Bronchial epithelial cell (primary cell): ENCODE results near the gene QSOX1. TPM values are rescaled to one million over a fixed set of nuclear protein-coding genes. Genes with fewer than 3 reads are reported as not detected.

Source experiments
- DNase-seq: peaks from one replicate; pipeline ENCODE4 v3.0.0-alpha.2; 2010; ENCODE audit warnings: low read depth
- FAIRE-seq: peaks from 2 replicates; lab custom pipeline; 2011; peaks lifted over from hg19 to GRCh38; lab: Jason Lieb, UNC
- H3K27me3 ChIP-seq: 2 replicates; pipeline ENCODE4 v1.5.1; 2011; ENCODE audit warnings: low read length; ENCODE audit not compliant: control insufficient read depth, insufficient read depth
- H3K36me3 ChIP-seq: 2 replicates; pipeline ENCODE4 v1.5.1; 2011; ENCODE audit warnings: low read length; ENCODE audit not compliant: control insufficient read depth, insufficient read depth
- H3K4me3 ChIP-seq: 2 replicates; pipeline ENCODE4 v1.5.1; 2011; ENCODE audit warnings: mild to moderate bottlenecking, low read depth, low read length, control low read depth
- CTCF ChIP-seq: IDR thresholded peaks from 2 replicates; pipeline ENCODE4 v1.5.1; 2011; ENCODE audit warnings: mild to moderate bottlenecking, moderate library complexity, low read length, control low read depth, inconsistent platforms; ENCODE audit not compliant: insufficient read depth, severe bottlenecking
- total RNA-seq: library from RNA; depleted of rRNA; stranded (reverse); fragments of >200 nt; gene quantifications from 2 replicates; pipeline ENCODE4 v1.2.1, GENCODE V29; 2014

Gene QSOX1
- total RNA-seq, 1 donor from 2014 or later, result 134 TPM

GRCh38 chr1:180167721-180168467 lies 13.2 kb downstream of the QSOX1 start:
- TF ChIP-seq CTCF, result peak; percentile 69
- Histone ChIP-seq H3K27me3 (no peaks in the 10 kb centered on the region), H3K4me3 (no peak overlapping the region), H3K36me3 (peaks cover 4% of the 10 kb centered on the region)
- no peak for FAIRE-seq
- peak; percentile 93 for DNase-seq

GRCh38 chr1:180168786-180169639 lies 14.3 kb downstream of the QSOX1 start:
- DNase-seq, result peak; percentile 52
- FAIRE-seq, result no peak
- H3K27me3 ChIP-seq, result no peaks in the 10 kb centered on the region
- H3K4me3 ChIP-seq, result no peak overlapping the region
- H3K36me3 ChIP-seq, result peaks cover 1% of the 10 kb centered on the region
- TF ChIP-seq CTCF, result peak; percentile 79

- no peak for TF ChIP-seq CTCF
- FAIRE-seq (no peak), DNase-seq (peak; percentile 42)
- Histone ChIP-seq H3K27me3 (no peaks in the 10 kb centered on the region), H3K4me3 (no peak overlapping the region), H3K36me3 (no peaks in the 10 kb centered on the region)
These were observed 15.0 kb downstream of the QSOX1 start for GRCh38 chr1:180169640-180170195.

GRCh38 chr1:180170546-180171151 lies 16.0 kb downstream of the QSOX1 start:
- no peak overlapping the region for H3K4me3 ChIP-seq
- no peak for FAIRE-seq
- peak; percentile 82 for DNase-seq
- TF ChIP-seq CTCF, result no peak
- H3K27me3 ChIP-seq, result no peaks in the 10 kb centered on the region
- H3K36me3 ChIP-seq, result peaks cover 4% of the 10 kb centered on the region

GRCh38 chr1:180171691-180172090 lies 17.0 kb downstream of the QSOX1 start:
- peaks cover 7% of the 10 kb centered on the region for H3K36me3 ChIP-seq
- no peak for TF ChIP-seq CTCF

More at GRCh38 chr1:180171691-180172090, 17.0 kb downstream of the QSOX1 start:
- H3K4me3 ChIP-seq, result no peak overlapping the region
- DNase-seq (no peak), FAIRE-seq (no peak)
- H3K27me3 ChIP-seq, result no peaks in the 10 kb centered on the region
